ENCODE measurements around the gene ERGIC1.

Gene ERGIC1

DNA sequence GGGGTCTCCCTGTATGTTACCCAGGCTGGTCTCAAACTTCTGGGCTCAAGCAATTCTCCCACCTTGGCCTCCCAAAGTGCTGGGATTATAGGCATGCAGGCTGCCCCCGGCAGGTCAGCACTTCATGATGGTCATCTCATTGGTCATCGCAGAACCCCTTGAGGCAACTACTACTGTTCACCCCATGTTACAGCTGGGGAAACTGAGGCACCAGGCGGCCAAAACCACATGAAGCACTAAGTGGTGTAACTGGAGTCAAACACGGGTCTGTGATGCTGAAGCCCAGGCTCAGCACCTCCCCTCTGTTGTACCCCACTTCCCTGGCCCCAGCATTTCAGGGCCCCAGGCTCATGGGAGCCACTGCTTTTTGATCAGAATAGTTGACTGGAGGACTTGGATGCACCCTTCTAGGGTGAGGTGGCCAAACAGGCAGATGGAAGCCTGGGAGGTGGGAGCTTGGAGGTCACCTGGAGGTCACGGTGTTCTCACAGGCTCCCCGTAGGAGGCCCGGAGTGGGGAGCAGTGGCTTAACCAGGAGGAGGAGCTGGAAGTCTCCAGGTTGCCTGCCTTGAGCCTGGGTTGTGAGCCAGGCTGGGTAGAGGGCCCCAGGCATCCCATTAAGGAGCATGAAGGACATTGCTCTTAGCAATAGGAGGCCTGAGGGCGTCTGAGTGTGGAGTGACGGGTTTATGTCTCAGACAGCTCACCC lies 67.9 kb downstream of the ERGIC1 start:
- no peak for DNase-seq (ENCODE audit: low read depth, low spot score)

- DNase-seq (ENCODE audit: low read depth, low spot score), result no peak
Observed at GRCh38 chr5:172902497-172903472, 68.7 kb downstream of the ERGIC1 start.

- DNase-seq (ENCODE audit: low read depth, low spot score), result no peak
Observed at GRCh38 chr5:172903790-172904189, 69.7 kb downstream of the ERGIC1 start.

DNA sequence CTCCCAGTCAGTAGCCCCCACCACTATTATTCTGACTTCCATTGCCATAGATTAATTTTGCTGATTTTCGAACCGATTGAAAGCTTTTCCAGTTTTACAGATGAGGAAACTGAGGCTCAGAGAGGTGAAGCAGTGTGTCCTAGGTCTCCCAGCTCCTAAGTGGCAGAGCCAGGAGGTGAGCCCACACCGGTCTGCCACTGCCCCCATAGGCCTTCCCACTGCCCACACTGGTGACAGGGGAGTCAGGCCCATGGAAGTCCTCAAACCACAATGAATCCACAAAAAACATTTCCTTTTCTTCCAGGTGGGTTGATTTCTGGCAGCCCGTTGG lies 70.2 kb downstream of the ERGIC1 start:
- no peak for DNase-seq (ENCODE audit: low read depth, low spot score)

- DNase-seq (ENCODE audit: low read depth, low spot score), result no peak
Observed at GRCh38 chr5:172904643-172905345, 70.7 kb downstream of the ERGIC1 start.

GRCh38 chr5:172905346-172906140 lies 71.5 kb downstream of the ERGIC1 start:
- DNase-seq (ENCODE audit: low read depth, low spot score), result no peak

- DNase-seq (ENCODE audit: low read depth, low spot score), result no peak
Observed at GRCh38 chr5:172906436-172906835, 72.4 kb downstream of the ERGIC1 start.

GRCh38 chr5:172906888-172907287 lies 72.8 kb downstream of the ERGIC1 start:
- DNase-seq (ENCODE audit: low read depth, low spot score), result no peak

- DNase-seq (ENCODE audit: low read depth, low spot score), result no peak
Observed at GRCh38 chr5:172907657-172908056, 73.6 kb downstream of the ERGIC1 start.

DNA sequence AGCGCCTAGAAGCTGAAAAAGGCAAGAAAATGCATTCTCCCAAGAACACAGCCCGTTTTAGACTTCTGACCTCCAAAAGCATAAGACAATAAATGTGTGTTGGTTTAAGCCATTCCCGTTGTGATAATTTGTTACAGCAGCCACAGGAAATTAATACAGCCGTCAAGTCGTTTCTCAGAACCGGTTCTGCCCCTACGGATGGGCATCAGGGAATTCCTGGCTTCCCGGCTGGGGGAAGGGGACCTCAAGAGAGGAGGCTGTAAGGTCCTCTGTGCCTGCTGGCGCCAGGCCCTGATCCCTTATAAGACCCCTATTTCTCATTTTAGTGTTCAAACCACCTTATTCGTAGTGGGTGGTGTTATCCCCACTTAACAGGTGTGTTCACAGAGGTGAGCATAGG lies 74.6 kb downstream of the ERGIC1 start:
- DNase-seq (ENCODE audit: low read depth, low spot score), result no peak

GRCh38 chr5:172909931-172910502 lies 76.0 kb downstream of the ERGIC1 start:
- DNase-seq (ENCODE audit: low read depth, low spot score), result no peak

DNA sequence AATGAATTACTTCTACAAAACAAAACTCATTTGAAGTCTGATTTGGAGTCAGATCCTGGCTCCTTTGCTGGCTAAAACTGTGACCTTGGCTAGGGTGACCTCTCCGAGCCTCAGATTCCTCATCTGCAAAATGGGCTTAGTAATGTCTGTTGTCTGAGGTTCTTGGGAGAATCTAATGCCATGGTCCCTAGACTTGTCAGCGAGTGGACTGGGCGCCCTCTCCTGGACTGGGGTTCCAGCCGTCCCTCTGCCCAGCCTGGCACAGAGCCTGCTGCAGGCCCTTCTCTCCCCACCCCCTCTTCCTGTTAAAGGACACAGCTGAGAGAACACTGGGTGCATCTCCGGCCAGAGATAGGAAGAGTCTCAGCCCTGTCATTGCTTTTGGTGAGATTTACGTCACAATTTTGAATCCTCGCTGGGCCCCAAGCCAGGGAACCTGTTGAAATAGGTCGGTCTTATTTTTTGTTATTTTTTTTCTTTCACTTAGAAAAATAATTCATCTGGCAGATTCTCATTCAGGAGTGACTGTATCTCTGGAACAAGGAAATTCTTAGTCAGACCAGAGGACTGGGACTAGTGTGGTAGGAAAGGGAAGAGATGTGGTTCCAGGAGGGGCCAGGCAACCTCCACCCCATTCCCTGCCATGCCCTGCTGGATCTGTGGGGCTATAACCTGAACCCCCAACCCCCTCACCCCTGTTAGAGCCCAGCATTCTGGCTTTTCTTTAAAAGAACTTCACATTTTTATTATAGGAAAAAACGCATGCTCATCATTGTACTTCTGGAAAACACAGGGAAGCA lies 77.0 kb downstream of the ERGIC1 start:
- DNase-seq (ENCODE audit: low read depth, low spot score), result no peak

GRCh38 chr5:172911628-172911880 lies 77.5 kb downstream of the ERGIC1 start:
- DNase-seq (ENCODE audit: low read depth, low spot score), result no peak

GRCh38 chr5:172911976-172912375 lies 77.9 kb downstream of the ERGIC1 start:
- DNase-seq (ENCODE audit: low read depth, low spot score), result no peak

DNA sequence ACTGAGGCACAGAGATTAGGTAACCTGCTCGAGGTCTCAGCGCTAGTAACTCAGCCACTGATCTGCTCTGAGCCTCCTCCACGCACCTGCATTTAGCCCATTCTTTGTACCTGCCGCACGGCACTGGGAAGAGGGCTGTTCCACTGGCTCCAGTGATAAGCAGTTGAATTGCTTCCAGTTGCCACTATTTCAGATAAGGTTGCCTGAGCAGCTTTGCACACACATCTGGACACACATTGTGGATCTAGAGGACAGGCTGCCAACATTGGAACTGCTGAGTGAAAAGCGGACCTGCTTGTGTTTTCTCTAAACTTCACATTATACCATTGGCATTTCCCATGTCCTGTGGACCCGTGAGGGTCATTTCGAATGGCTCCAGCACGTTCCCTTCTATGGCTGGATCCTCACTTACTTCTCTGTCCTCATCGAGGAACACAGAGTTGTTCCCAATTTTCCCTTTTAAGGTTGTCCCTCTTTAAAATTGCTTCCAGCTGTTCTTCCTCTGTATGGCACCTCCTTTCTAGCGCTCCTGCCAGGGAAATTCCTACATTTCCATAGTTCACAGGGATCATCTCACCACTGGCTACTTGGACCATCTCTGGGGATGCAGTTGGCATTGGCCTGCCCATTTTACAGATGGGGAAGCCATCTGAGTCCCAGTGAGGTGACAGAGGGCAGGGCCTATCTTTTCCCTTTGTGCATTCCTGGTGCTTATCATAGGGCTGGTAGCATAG lies 79.2 kb downstream of the ERGIC1 start:
- no peak for DNase-seq (ENCODE audit: low read depth, low spot score)

GRCh38 chr5:172915514-172915913 lies 81.5 kb downstream of the ERGIC1 start:
- no peak for DNase-seq (ENCODE audit: low read depth, low spot score)

- no peak for DNase-seq (ENCODE audit: low read depth, low spot score)
Observed at GRCh38 chr5:172918421-172919371, 84.6 kb downstream of the ERGIC1 start.

GRCh38 chr5:172919525-172920446 lies 85.7 kb downstream of the ERGIC1 start:
- DNase-seq (ENCODE audit: low read depth, low spot score), result no peak
